BLaER1 (cell line): Measurements from ENCODE around the gene TBL2.
"Not testable (repeated sequence)": the region's sequence is repeated elsewhere in the genome, so short reads cannot be mapped to it uniquely, and the experiment has no call there.

ENCODE experiments used
- H3K27ac ChIP-seq: shearing (Covaris generic); formaldehyde crosslinking; 2 replicates; pipeline ENCODE4 v1.8.1; 2022
- H3K27me3 ChIP-seq: shearing (Covaris generic); formaldehyde crosslinking; 2 replicates; pipeline ENCODE4 v1.8.1; 2022
- H3K36me3 ChIP-seq: shearing (Covaris generic); formaldehyde crosslinking; 2 replicates; pipeline ENCODE4 v1.8.1; 2022
- H3K4me1 ChIP-seq: shearing (Covaris generic); formaldehyde crosslinking; 2 replicates; pipeline ENCODE4 v1.8.1; 2022
- H3K4me2 ChIP-seq: shearing (Covaris generic); formaldehyde crosslinking; 2 replicates; pipeline ENCODE4 v1.8.1; 2022
- H3K4me3 ChIP-seq: shearing (Covaris generic); formaldehyde crosslinking; 2 replicates; pipeline ENCODE4 v1.8.1; 2022
- H3K9ac ChIP-seq: shearing (Covaris generic); formaldehyde crosslinking; 2 replicates; pipeline ENCODE4 v1.8.1; 2022
- H3K9me3 ChIP-seq: shearing (Covaris generic); formaldehyde crosslinking; 2 replicates; pipeline ENCODE4 v1.8.1; 2022
- H4K20me1 ChIP-seq: shearing (Covaris generic); formaldehyde crosslinking; 2 replicates; pipeline ENCODE4 v1.8.1; 2022
- Cebpa-rat ChIP-seq: shearing (Covaris generic); IDR thresholded peaks from 2 replicates; pipeline ENCODE4 v1.8.1; 2022

Gene TBL2

GRCh38 chr7:73570521-73570920 is 7.9 kb downstream of the TBL2 start:
- H3K27ac ChIP-seq, result no peak overlapping the region
- H3K9ac ChIP-seq, result no peak overlapping the region
- no peak overlapping the region for H3K4me3 ChIP-seq
- peaks cover 10% of the 10 kb centered on the region for H3K4me1 ChIP-seq
- no peak for TF ChIP-seq Cebpa-rat
- H3K9me3 ChIP-seq, result no peaks in the 10 kb centered on the region
- H3K4me2 ChIP-seq, result no peak overlapping the region
- H3K27me3 ChIP-seq, result no peaks in the 10 kb centered on the region
- peaks cover 56% of the 10 kb centered on the region for H4K20me1 ChIP-seq
- peaks cover 78% of the 10 kb centered on the region for H3K36me3 ChIP-seq

GRCh38 chr7:73569042-73569608 is 9.3 kb downstream of the TBL2 start:
- no peak for TF ChIP-seq Cebpa-rat
- peaks cover 10% of the 10 kb centered on the region for H3K4me1 ChIP-seq

GRCh38 chr7:73567846-73568685 is 10.3 kb downstream of the TBL2 start:
- TF ChIP-seq Cebpa-rat, result no peak
- no peaks in the 10 kb centered on the region for H3K9me3 ChIP-seq
- peaks cover 10% of the 10 kb centered on the region for H3K4me1 ChIP-seq
- no peak overlapping the region; the same call in 1 of the 2 replicates for H3K27ac ChIP-seq
- peaks cover 32% of the 10 kb centered on the region for H4K20me1 ChIP-seq
- no peak overlapping the region for H3K9ac ChIP-seq
- H3K4me3 ChIP-seq, result no peak overlapping the region
- no peaks in the 10 kb centered on the region for H3K27me3 ChIP-seq
- H3K36me3 ChIP-seq, result peaks cover 54% of the 10 kb centered on the region
- H3K4me2 ChIP-seq, result no peak overlapping the region

More at GRCh38 chr7:73569042-73569608, 9.3 kb downstream of the TBL2 start:
- Histone ChIP-seq H3K27ac (no peak overlapping the region), H3K9ac (no peak overlapping the region), H3K4me2 (no peak overlapping the region), H3K9me3 (no peaks in the 10 kb centered on the region), H3K4me3 (no peak overlapping the region), H3K27me3 (no peaks in the 10 kb centered on the region), H4K20me1 (peaks cover 42% of the 10 kb centered on the region), H3K36me3 (peaks cover 65% of the 10 kb centered on the region)

GRCh38 chr7:73567140-73567539 is 11.2 kb downstream of the TBL2 start:
- H3K36me3 ChIP-seq, result peaks cover 45% of the 10 kb centered on the region
- H3K27ac ChIP-seq, result no peak overlapping the region
- peaks cover 10% of the 10 kb centered on the region for H3K4me1 ChIP-seq
- H3K9ac ChIP-seq, result no peak overlapping the region
- TF ChIP-seq Cebpa-rat, result no peak
- no peak overlapping the region for H3K4me3 ChIP-seq
- H4K20me1 ChIP-seq, result peaks cover 23% of the 10 kb centered on the region
- no peaks in the 10 kb centered on the region for H3K27me3 ChIP-seq
- H3K4me2 ChIP-seq, result no peak overlapping the region
- 0 out of 2 replicates have a peak, but pooled peaks cover 5% of the 10 kb centered on the region for H3K9me3 ChIP-seq

- H3K4me3 ChIP-seq, H3K27ac ChIP-seq, H3K27me3 ChIP-seq, H3K9me3 ChIP-seq, H3K9ac ChIP-seq: not testable (repeated sequence)
- peaks cover 38% of the 10 kb centered on the region for H3K36me3 ChIP-seq
- H3K4me1 ChIP-seq, result peaks cover 10% of the 10 kb centered on the region
- H4K20me1 ChIP-seq, result peaks cover 20% of the 10 kb centered on the region
- H3K4me2 ChIP-seq, result peak overlapping the region; percentile 27
Measured at GRCh38 chr7:73566431-73566830, 11.9 kb downstream of the TBL2 start.

GRCh38 chr7:73565675-73566340 is 12.6 kb downstream of the TBL2 start:
- Histone ChIP-seq H3K36me3 (peaks cover 32% of the 10 kb centered on the region), H3K4me1 (peaks cover 10% of the 10 kb centered on the region), H3K27ac (no peak overlapping the region), H3K9me3 (0 out of 2 replicates have a peak, but pooled peaks cover 5% of the 10 kb centered on the region), H3K9ac (no peak overlapping the region; the same call in 1 of the 2 replicates), H3K27me3 (no peaks in the 10 kb centered on the region), H4K20me1 (peaks cover 18% of the 10 kb centered on the region), H3K4me2 (peak overlapping the region; percentile 27), H3K4me3 (no peak overlapping the region)
- TF ChIP-seq Cebpa-rat, result no peak

GRCh38 chr7:73560109-73560835 is 18.1 kb downstream of the TBL2 start:
- Histone ChIP-seq H3K9me3 (0 out of 2 replicates have a peak, but pooled peaks cover 5% of the 10 kb centered on the region), H3K9ac (no peak overlapping the region), H3K4me2 (no peak overlapping the region), H3K36me3 (0 out of 2 replicates have a peak, but pooled peaks cover 6% of the 10 kb centered on the region), H3K27me3 (no peaks in the 10 kb centered on the region), H3K27ac (no peak overlapping the region), H3K4me1 (peaks cover 31% of the 10 kb centered on the region), H4K20me1 (peaks cover 17% of the 10 kb centered on the region), H3K4me3 (no peak overlapping the region)
- no peak for TF ChIP-seq Cebpa-rat

- Histone ChIP-seq H3K9ac (peak within 1 kb of the TSS; percentile 97), H3K4me1 (peaks cover 35% of the 10 kb centered on the region), H3K4me2 (peak within 1 kb of the TSS; percentile 97), H3K27me3 (no peaks in the 10 kb centered on the region), H4K20me1 (peaks cover 34% of the 10 kb centered on the region), H3K36me3 (peaks cover 30% of the 10 kb centered on the region), H3K4me3 (peak within 1 kb of the TSS; percentile 85), H3K27ac (peak within 1 kb of the TSS; percentile 99), H3K9me3 (0 out of 2 replicates have a peak, but pooled peaks cover 3% of the 10 kb centered on the region)
- no peak for TF ChIP-seq Cebpa-rat
Measured at GRCh38 chr7:73557397-73558257, 20.8 kb downstream of the TBL2 start, which contains the start of gene BCL7B. TSS of gene BCL7B (minus strand) at chr7:73557690. CDS start at chr7:73557578, 112 bp downstream.

GRCh38 chr7:73557108-73557396 is 21.3 kb downstream of the TBL2 start:
- Histone ChIP-seq H3K4me3 (peak overlapping the region; percentile 85), H3K36me3 (peaks cover 35% of the 10 kb centered on the region), H3K4me2 (peak overlapping the region; percentile 97), H3K9me3 (no peaks in the 10 kb centered on the region), H3K27me3 (no peaks in the 10 kb centered on the region), H3K4me1 (peaks cover 35% of the 10 kb centered on the region), H3K9ac (peak overlapping the region; percentile 97), H4K20me1 (peaks cover 39% of the 10 kb centered on the region), H3K27ac (peak overlapping the region; percentile 99)
- TF ChIP-seq Cebpa-rat, result no peak
